ENCODE data around the gene SMYD3.

The SMYD3 gene

DNA sequence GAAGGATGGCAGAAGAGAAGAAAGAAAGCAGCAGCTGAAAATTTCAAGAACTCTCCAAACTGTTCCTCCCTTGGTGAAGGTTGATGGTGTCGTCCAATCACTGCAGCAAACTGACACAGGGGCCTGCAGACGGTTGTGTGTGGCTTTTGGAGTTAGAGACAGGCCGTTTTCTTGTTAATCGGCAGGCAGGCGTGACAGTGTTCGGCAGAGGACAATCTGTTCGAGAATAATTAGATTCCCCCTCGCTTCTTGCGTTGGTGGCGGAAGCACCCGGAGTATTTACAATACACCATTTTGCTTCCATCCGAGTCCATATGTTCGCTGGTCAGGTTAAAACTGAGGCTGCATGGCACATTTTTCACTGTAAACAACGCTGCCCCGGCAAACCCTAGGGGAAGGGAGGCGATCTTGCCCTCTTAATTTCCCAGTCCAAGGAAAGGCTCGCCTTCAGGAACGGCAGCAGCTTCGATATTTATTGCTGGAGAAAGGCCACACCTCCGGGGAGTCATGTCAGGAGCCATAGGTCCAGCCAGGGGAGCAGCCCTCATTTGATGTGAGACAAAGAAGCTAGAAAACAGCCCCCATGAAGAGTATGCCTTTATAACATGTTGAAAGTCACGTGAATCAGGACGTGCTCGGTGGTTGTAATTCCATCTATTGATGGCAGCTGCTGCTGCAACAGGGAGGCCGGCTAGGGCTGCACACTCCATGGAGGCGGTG, 360.1 kb downstream of the SMYD3 start:
- no peak overlapping the region for H4K91ac ChIP-seq (ENCODE audit: low read length)
- no peak overlapping the region for H2BK12ac ChIP-seq (ENCODE audit: low read length in 2 of 2)
- peaks cover 7% of the 10 kb centered on the region for H3K9me3 ChIP-seq (ENCODE audit: control insufficient read depth, low read length)
- no peak overlapping the region for H2BK5ac ChIP-seq (ENCODE audit: low read depth, low read length, poor library complexity, severe bottlenecking)
- H2BK120ac ChIP-seq (ENCODE audit: low read depth, low read length): no peak overlapping the region
- no peak overlapping the region for H4K8ac ChIP-seq (ENCODE audit: low read length)
- no peak overlapping the region for H3K4me3 ChIP-seq (ENCODE audit: insufficient read depth in 1 of 2, low read depth in 1 of 2, low read length in 2 of 2)
- no peak overlapping the region for H3K4ac ChIP-seq (ENCODE audit: low read depth in 1 of 2, low read length in 2 of 2)
- no peaks in the 10 kb centered on the region for H3K27me3 ChIP-seq (ENCODE audit: control insufficient read depth in 1 of 2, insufficient read depth in 1 of 2, low read length in 2 of 2)
- no peak overlapping the region for H3K4me2 ChIP-seq (ENCODE audit: low read length, poor library complexity, severe bottlenecking)
- H3K36me3 ChIP-seq (ENCODE audit: control insufficient read depth in 1 of 2, insufficient read depth in 2 of 2, low read depth in 1 of 2, low read length in 2 of 2): peaks cover 3 to 8% of the 10 kb centered on the region in 2 experiments
- no peak overlapping the region for H2BK15ac ChIP-seq (ENCODE audit: low read depth, poor library complexity, severe bottlenecking)
- no peak for DNase-seq
- no peak overlapping the region for H3K27ac ChIP-seq (ENCODE audit: low read length, poor library complexity, severe bottlenecking)
- H3K23ac ChIP-seq (ENCODE audit: low read length in 2 of 2): no peak overlapping the region
- H3K4me1 ChIP-seq (ENCODE audit: control insufficient read depth, insufficient read depth, low read depth, low read length): peaks cover 16% of the 10 kb centered on the region
- no peak overlapping the region for H3K18ac ChIP-seq (ENCODE audit: low read depth in 1 of 2, low read length in 2 of 2)
- H2AFZ ChIP-seq (ENCODE audit: low read depth, low read length): no peak overlapping the region
- peaks cover 6% of the 10 kb centered on the region for H3K79me1 ChIP-seq (replicated peaks; ENCODE audit: low read length, poor library complexity, severe bottlenecking)
- 94% methylated on average over 25 of the region's 25 CpGs for WGBS
- H3K9ac ChIP-seq (ENCODE audit: low read length): no peak overlapping the region
- no peak overlapping the region for H2AK5ac ChIP-seq (ENCODE audit: low read length, severe bottlenecking)
- no peak overlapping the region for H3K14ac ChIP-seq (ENCODE audit: low read length in 2 of 2)

DNA sequence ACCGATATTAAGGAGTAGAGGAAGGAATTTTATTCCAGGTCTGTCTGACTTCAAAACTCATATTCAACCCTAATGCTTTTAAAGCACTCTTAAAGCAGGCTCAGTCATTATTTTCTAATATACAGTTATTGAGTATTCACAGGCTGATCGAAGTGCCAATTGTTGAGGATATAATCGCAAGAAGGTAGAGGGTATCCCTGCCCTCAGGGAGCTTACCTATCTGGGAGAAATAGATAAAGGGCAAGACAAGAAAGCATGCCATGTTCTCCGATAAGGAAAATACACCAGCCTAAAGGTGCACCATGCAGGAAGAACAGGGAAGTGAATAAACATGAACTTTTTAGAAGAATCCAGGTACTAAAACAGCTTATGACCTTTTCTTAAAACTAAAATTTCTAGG, 361.2 kb downstream of the SMYD3 start:
- no peak overlapping the region for H2BK12ac ChIP-seq (ENCODE audit: low read length in 2 of 2)
- no peak overlapping the region for H3K18ac ChIP-seq (ENCODE audit: low read depth in 1 of 2, low read length in 2 of 2)
- H2BK120ac ChIP-seq (ENCODE audit: low read depth, low read length): no peak overlapping the region
- no peak overlapping the region for H2BK15ac ChIP-seq (ENCODE audit: low read depth, poor library complexity, severe bottlenecking)
- H3K9ac ChIP-seq (ENCODE audit: low read length): no peak overlapping the region
- no peak overlapping the region for H3K4me2 ChIP-seq (ENCODE audit: low read length, poor library complexity, severe bottlenecking)
- peaks cover 6% of the 10 kb centered on the region for H3K79me1 ChIP-seq (replicated peaks; ENCODE audit: low read length, poor library complexity, severe bottlenecking)
- 100% methylated on average over 4 of the region's 4 CpGs for WGBS
- no peak overlapping the region for H3K23ac ChIP-seq (ENCODE audit: low read length in 2 of 2)
- H3K27ac ChIP-seq (ENCODE audit: low read length, poor library complexity, severe bottlenecking): no peak overlapping the region
- no peak overlapping the region for H3K4ac ChIP-seq (ENCODE audit: low read depth in 1 of 2, low read length in 2 of 2)
- H4K8ac ChIP-seq (ENCODE audit: low read length): no peak overlapping the region
- H4K91ac ChIP-seq (ENCODE audit: low read length): no peak overlapping the region
- peaks cover 3 to 8% of the 10 kb centered on the region in 2 experiments for H3K36me3 ChIP-seq (ENCODE audit: control insufficient read depth in 1 of 2, insufficient read depth in 2 of 2, low read depth in 1 of 2, low read length in 2 of 2)
- no peak overlapping the region for H3K14ac ChIP-seq (ENCODE audit: low read length in 2 of 2)
- no peak overlapping the region for H3K4me3 ChIP-seq (ENCODE audit: insufficient read depth in 1 of 2, low read depth in 1 of 2, low read length in 2 of 2)
- H2AFZ ChIP-seq (ENCODE audit: low read depth, low read length): no peak overlapping the region
- peaks cover 7% of the 10 kb centered on the region for H3K9me3 ChIP-seq (ENCODE audit: control insufficient read depth, low read length)
- DNase-seq: no peak
- H2AK5ac ChIP-seq (ENCODE audit: low read length, severe bottlenecking): no peak overlapping the region
- no peaks in the 10 kb centered on the region for H3K27me3 ChIP-seq (ENCODE audit: control insufficient read depth in 1 of 2, insufficient read depth in 1 of 2, low read length in 2 of 2)
- no peak overlapping the region for H2BK5ac ChIP-seq (ENCODE audit: low read depth, low read length, poor library complexity, severe bottlenecking)
- peaks cover 14% of the 10 kb centered on the region for H3K4me1 ChIP-seq (ENCODE audit: control insufficient read depth, insufficient read depth, low read depth, low read length)

DNA sequence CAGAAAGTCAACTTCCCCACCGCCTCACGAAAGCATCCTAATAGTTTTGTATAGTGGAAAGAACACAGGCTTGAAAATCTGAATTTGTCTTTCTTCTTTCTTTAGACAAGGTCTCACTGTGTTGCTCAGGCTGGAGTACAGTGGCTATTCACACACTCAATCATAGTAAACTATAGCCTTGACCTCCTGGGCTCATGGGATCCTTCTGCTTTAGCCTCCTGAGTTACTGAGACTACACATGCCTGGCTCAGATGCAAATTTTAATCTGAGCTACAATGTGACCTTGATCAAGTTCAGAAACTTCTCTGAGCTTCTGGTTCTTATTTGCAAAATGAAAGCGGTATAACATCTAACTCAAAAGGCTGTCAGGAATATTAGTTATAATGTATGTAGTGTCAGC, 362.1 kb downstream of the SMYD3 start:
- no peak overlapping the region for H2AFZ ChIP-seq (ENCODE audit: low read depth, low read length)

DNA sequence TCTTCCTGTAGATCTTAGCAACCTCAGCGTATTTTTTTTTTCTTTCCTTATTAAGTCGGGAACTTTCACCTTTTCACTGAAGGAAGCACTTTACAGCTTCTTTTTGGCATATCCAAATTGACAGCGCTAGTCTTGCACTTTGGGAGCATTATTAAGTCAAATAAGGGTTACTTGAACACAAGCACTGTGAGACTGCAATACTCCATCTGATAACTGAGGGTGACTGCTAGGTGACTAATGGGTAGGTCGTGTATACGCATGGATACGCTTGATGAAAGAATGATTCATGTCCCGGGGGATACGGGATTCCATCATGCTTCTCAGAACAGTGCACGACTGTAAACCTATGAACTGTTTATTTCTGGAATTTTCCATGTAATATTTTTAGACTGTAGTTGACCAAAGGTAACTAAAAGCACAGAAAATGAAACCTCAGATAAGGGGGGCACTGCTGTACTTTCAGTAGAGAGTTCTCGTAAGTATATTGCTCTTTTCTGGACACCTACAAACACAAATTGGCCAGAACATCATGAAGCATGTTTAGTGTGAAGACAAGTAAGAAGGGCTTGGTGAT, 364.7 kb downstream of the SMYD3 start:
- DNase-seq: peak; percentile 94
- H2AK5ac ChIP-seq (ENCODE audit: low read length, severe bottlenecking): no peak overlapping the region
- WGBS: 25% methylated on average over 8 of the region's 10 CpGs
- no peak overlapping the region for H3K9ac ChIP-seq (ENCODE audit: low read length)
- H3K18ac ChIP-seq (ENCODE audit: low read depth in 1 of 2, low read length in 2 of 2): peak overlapping the region in 1 of 2 experiments; percentile 75
- H2BK5ac ChIP-seq (ENCODE audit: low read depth, low read length, poor library complexity, severe bottlenecking): no peak overlapping the region
- H3K27me3 ChIP-seq (ENCODE audit: control insufficient read depth in 1 of 2, insufficient read depth in 1 of 2, low read length in 2 of 2): no peaks in the 10 kb centered on the region
- peaks cover 3% of the 10 kb centered on the region in 2 experiments for H3K36me3 ChIP-seq (ENCODE audit: control insufficient read depth in 1 of 2, insufficient read depth in 2 of 2, low read depth in 1 of 2, low read length in 2 of 2)
- H3K4me2 ChIP-seq (ENCODE audit: low read length, poor library complexity, severe bottlenecking): no peak overlapping the region
- peaks cover 10% of the 10 kb centered on the region for H3K4me1 ChIP-seq (ENCODE audit: control insufficient read depth, insufficient read depth, low read depth, low read length)
- no peaks in the 10 kb centered on the region for H3K9me3 ChIP-seq (ENCODE audit: control insufficient read depth, low read length)
- H2BK12ac ChIP-seq (ENCODE audit: low read length in 2 of 2): no peak overlapping the region
- H3K4ac ChIP-seq (ENCODE audit: low read depth in 1 of 2, low read length in 2 of 2): no peak overlapping the region
- H2BK15ac ChIP-seq (ENCODE audit: low read depth, poor library complexity, severe bottlenecking): no peak overlapping the region
- peaks cover 6% of the 10 kb centered on the region for H3K79me1 ChIP-seq (replicated peaks; ENCODE audit: low read length, poor library complexity, severe bottlenecking)
- H3K27ac ChIP-seq (ENCODE audit: low read length, poor library complexity, severe bottlenecking): peak overlapping the region; percentile 53
- no peak overlapping the region for H2AFZ ChIP-seq (ENCODE audit: low read depth, low read length)
- no peak overlapping the region for H3K14ac ChIP-seq (ENCODE audit: low read length in 2 of 2)
- H3K4me3 ChIP-seq (ENCODE audit: insufficient read depth in 1 of 2, low read depth in 1 of 2, low read length in 2 of 2): peak overlapping the region in 1 of 2 experiments; percentile 13
- H3K23ac ChIP-seq (ENCODE audit: low read length in 2 of 2): no peak overlapping the region
- H4K8ac ChIP-seq (ENCODE audit: low read length): no peak overlapping the region
- H4K91ac ChIP-seq (ENCODE audit: low read length): no peak overlapping the region
- H2BK120ac ChIP-seq (ENCODE audit: low read depth, low read length): no peak overlapping the region

More for the DNA sequence above, 362.1 kb downstream of the SMYD3 start:
- no peak overlapping the region for H3K9ac ChIP-seq (ENCODE audit: low read length)
- H2BK5ac ChIP-seq (ENCODE audit: low read depth, low read length, poor library complexity, severe bottlenecking): no peak overlapping the region
- no peak overlapping the region for H3K18ac ChIP-seq (ENCODE audit: low read depth in 1 of 2, low read length in 2 of 2)
- no peak overlapping the region for H2BK12ac ChIP-seq (ENCODE audit: low read length in 2 of 2)
- H4K8ac ChIP-seq (ENCODE audit: low read length): no peak overlapping the region
- H2BK120ac ChIP-seq (ENCODE audit: low read depth, low read length): no peak overlapping the region
- WGBS: 100% methylated on average over 2 of the region's 3 CpGs
- peaks cover 7% of the 10 kb centered on the region for H3K9me3 ChIP-seq (ENCODE audit: control insufficient read depth, low read length)
- no peak overlapping the region for H3K27ac ChIP-seq (ENCODE audit: low read length, poor library complexity, severe bottlenecking)
- H3K4me3 ChIP-seq (ENCODE audit: insufficient read depth in 1 of 2, low read depth in 1 of 2, low read length in 2 of 2): no peak overlapping the region
- H3K14ac ChIP-seq (ENCODE audit: low read length in 2 of 2): no peak overlapping the region
- H3K4ac ChIP-seq (ENCODE audit: low read depth in 1 of 2, low read length in 2 of 2): no peak overlapping the region
- no peak overlapping the region for H2BK15ac ChIP-seq (ENCODE audit: low read depth, poor library complexity, severe bottlenecking)
- no peaks in the 10 kb centered on the region for H3K27me3 ChIP-seq (ENCODE audit: control insufficient read depth in 1 of 2, insufficient read depth in 1 of 2, low read length in 2 of 2)
- H3K79me1 ChIP-seq (replicated peaks; ENCODE audit: low read length, poor library complexity, severe bottlenecking): peaks cover 6% of the 10 kb centered on the region
- H3K36me3 ChIP-seq (ENCODE audit: control insufficient read depth in 1 of 2, insufficient read depth in 2 of 2, low read depth in 1 of 2, low read length in 2 of 2): peaks cover 3 to 8% of the 10 kb centered on the region in 2 experiments
- no peak overlapping the region for H4K91ac ChIP-seq (ENCODE audit: low read length)
- H3K4me2 ChIP-seq (ENCODE audit: low read length, poor library complexity, severe bottlenecking): no peak overlapping the region
- H3K23ac ChIP-seq (ENCODE audit: low read length in 2 of 2): no peak overlapping the region
- H3K4me1 ChIP-seq (ENCODE audit: control insufficient read depth, insufficient read depth, low read depth, low read length): peaks cover 16% of the 10 kb centered on the region
- no peak for DNase-seq
- H2AK5ac ChIP-seq (ENCODE audit: low read length, severe bottlenecking): no peak overlapping the region
